ENCODE measurements around the gene GP1BB. TPM values are rescaled to one million over a fixed set of nuclear protein-coding genes. Genes with fewer than 3 reads are reported as not detected.

GP1BB gene
- total and polyA plus RNA-seq, 9 donors = 7.9 to 25.2 (median 12.7) TPM

GRCh38 chr22:19680287-19680881 is 43.0 kb upstream of the GP1BB start:
- no peak for DNase-seq
- peak overlapping the region; percentile 73 for H3K27ac ChIP-seq (ENCODE audit: low read length)
- H3K9me3 ChIP-seq (replicated peaks; ENCODE audit: control insufficient read depth, low read depth, low read length) = no peaks in the 10 kb centered on the region
- H3K27me3 ChIP-seq (ENCODE audit: control insufficient read depth, insufficient read depth, low read length) = no peaks in the 10 kb centered on the region
- no peaks in the 10 kb centered on the region for H3K36me3 ChIP-seq (ENCODE audit: control insufficient read depth, insufficient read depth, low read length)
- H3K4me1 ChIP-seq (ENCODE audit: control insufficient read depth, insufficient read depth, low read length) = peaks cover 25% of the 10 kb centered on the region
- WGBS (ENCODE audit: insufficient coverage) = 96% methylated on average over 4 of the region's 16 CpGs
- H3K4me3 ChIP-seq (ENCODE audit: low read length) = no peak overlapping the region

DNA sequence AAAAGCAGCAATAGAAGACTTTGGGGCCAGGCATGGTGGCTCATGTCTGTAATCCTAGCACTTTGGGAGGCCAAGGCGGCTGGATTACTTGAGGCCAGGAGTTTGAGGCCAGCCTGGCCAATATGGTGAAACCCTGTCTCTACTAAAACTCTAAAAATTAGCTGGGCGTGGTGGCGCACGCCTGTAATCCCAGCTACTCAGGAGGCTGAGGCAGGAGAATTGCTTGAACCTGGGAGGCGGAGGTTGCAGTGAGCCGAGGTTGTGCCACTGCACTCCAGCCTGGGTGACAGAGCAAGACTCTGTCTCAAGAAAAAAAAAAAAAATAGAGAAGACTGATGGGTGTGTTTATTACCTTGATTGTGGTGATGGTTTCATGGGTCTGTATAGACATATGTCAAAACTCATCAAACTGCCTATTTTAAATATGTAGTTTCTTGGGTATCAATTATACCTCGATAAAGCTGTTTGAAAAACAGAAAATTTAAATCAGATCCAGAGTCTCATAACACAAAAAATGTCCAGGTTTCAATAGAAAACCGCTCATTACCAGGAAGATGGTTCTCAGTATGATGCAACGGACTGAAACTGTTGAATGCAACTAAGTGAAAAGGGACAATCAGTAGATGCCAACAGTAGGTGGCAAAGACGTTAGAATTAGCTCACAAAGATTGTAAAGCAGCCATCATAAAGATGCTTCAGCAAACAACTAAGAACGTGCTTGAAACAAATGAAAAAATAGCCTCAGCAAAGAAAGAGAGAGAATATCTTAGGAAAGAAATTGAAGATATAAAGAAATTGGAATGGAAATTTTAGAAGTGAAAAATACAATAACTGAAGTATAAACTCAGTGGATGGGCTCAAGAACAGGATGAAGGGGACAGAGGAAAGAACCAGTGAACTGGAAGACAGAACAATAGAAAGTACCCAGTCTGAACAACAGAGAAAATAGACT is 42.2 kb upstream of the GP1BB start:
- Histone ChIP-seq H3K4me1 (ENCODE audit: control insufficient read depth, insufficient read depth, low read length) (peaks cover 25% of the 10 kb centered on the region), H3K27me3 (ENCODE audit: control insufficient read depth, insufficient read depth, low read length) (no peaks in the 10 kb centered on the region), H3K27ac (ENCODE audit: low read length) (no peak overlapping the region), H3K9me3 (replicated peaks; ENCODE audit: control insufficient read depth, low read depth, low read length) (no peaks in the 10 kb centered on the region), H3K4me3 (ENCODE audit: low read length) (no peak overlapping the region), H3K36me3 (ENCODE audit: control insufficient read depth, insufficient read depth, low read length) (no peaks in the 10 kb centered on the region)
- DNase-seq = no peak
- 100% methylated on average over 5 of the region's 11 CpGs for WGBS (ENCODE audit: insufficient coverage)

GRCh38 chr22:19681863-19682245 is 41.5 kb upstream of the GP1BB start:
- Histone ChIP-seq H3K27ac (ENCODE audit: low read length) (no peak overlapping the region), H3K36me3 (ENCODE audit: control insufficient read depth, insufficient read depth, low read length) (no peaks in the 10 kb centered on the region), H3K4me3 (ENCODE audit: low read length) (no peak overlapping the region), H3K27me3 (ENCODE audit: control insufficient read depth, insufficient read depth, low read length) (no peaks in the 10 kb centered on the region), H3K4me1 (ENCODE audit: control insufficient read depth, insufficient read depth, low read length) (peaks cover 25% of the 10 kb centered on the region), H3K9me3 (replicated peaks; ENCODE audit: control insufficient read depth, low read depth, low read length) (no peaks in the 10 kb centered on the region)
- WGBS (ENCODE audit: insufficient coverage) = no CpG with 5 or more reads among the region's 6 CpGs
- DNase-seq = no peak

GRCh38 chr22:19686946-19687345 is 36.4 kb upstream of the GP1BB start:
- no peak overlapping the region for H3K4me3 ChIP-seq (ENCODE audit: low read length)
- H3K27me3 ChIP-seq (ENCODE audit: control insufficient read depth, insufficient read depth, low read length) = peaks cover 6% of the 10 kb centered on the region
- H3K9me3 ChIP-seq (replicated peaks; ENCODE audit: control insufficient read depth, low read depth, low read length) = no peaks in the 10 kb centered on the region
- H3K4me1 ChIP-seq (ENCODE audit: control insufficient read depth, insufficient read depth, low read length) = peaks cover 17% of the 10 kb centered on the region
- WGBS (ENCODE audit: insufficient coverage) = 94% methylated on average over 3 of the region's 7 CpGs
- no peaks in the 10 kb centered on the region for H3K36me3 ChIP-seq (ENCODE audit: control insufficient read depth, insufficient read depth, low read length)
- no peak for DNase-seq
- H3K27ac ChIP-seq (ENCODE audit: low read length) = no peak overlapping the region

GRCh38 chr22:19687561-19688300 is 35.6 kb upstream of the GP1BB start:
- H3K4me1 ChIP-seq (ENCODE audit: control insufficient read depth, insufficient read depth, low read length) = peaks cover 20% of the 10 kb centered on the region
- DNase-seq = no peak
- H3K36me3 ChIP-seq (ENCODE audit: control insufficient read depth, insufficient read depth, low read length) = no peaks in the 10 kb centered on the region
- WGBS (ENCODE audit: insufficient coverage) = 48% methylated on average over 19 of the region's 22 CpGs
- peaks cover 6% of the 10 kb centered on the region for H3K27me3 ChIP-seq (ENCODE audit: control insufficient read depth, insufficient read depth, low read length)
- H3K27ac ChIP-seq (ENCODE audit: low read length) = no peak overlapping the region
- H3K4me3 ChIP-seq (ENCODE audit: low read length) = no peak overlapping the region
- no peaks in the 10 kb centered on the region for H3K9me3 ChIP-seq (replicated peaks; ENCODE audit: control insufficient read depth, low read depth, low read length)

- 58% methylated on average over 17 of the region's 21 CpGs for WGBS (ENCODE audit: insufficient coverage)
- Histone ChIP-seq H3K4me1 (ENCODE audit: control insufficient read depth, insufficient read depth, low read length) (peaks cover 20% of the 10 kb centered on the region), H3K9me3 (replicated peaks; ENCODE audit: control insufficient read depth, low read depth, low read length) (no peaks in the 10 kb centered on the region), H3K4me3 (ENCODE audit: low read length) (no peak overlapping the region), H3K36me3 (ENCODE audit: control insufficient read depth, insufficient read depth, low read length) (no peaks in the 10 kb centered on the region), H3K27me3 (ENCODE audit: control insufficient read depth, insufficient read depth, low read length) (peaks cover 6% of the 10 kb centered on the region), H3K27ac (ENCODE audit: low read length) (no peak overlapping the region)
- no peak for DNase-seq
These were observed 34.7 kb upstream of the GP1BB start for GRCh38 chr22:19688301-19689290.

DNA sequence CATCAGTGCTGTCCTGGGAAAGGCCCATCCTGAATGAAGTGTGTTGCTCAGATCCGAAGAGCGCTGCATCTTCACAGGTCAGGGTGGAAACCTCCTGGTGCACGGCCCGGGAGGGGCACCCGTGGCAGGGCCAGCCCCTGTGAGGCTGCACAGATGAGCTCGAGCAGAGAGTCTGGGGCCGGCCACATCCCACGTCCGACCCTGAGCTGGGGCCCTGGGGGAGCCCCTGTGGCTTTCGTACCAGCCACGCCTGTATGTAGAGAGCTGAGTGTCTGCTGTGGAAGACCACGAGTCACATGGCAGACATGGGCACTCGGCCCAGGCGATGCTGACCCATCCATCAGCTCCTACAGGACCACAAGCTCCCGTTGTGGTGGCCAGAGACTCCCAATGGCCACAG is 33.9 kb upstream of the GP1BB start:
- no peaks in the 10 kb centered on the region for H3K36me3 ChIP-seq (ENCODE audit: control insufficient read depth, insufficient read depth, low read length)
- H3K27me3 ChIP-seq (ENCODE audit: control insufficient read depth, insufficient read depth, low read length) = peaks cover 6% of the 10 kb centered on the region
- H3K27ac ChIP-seq (ENCODE audit: low read length) = no peak overlapping the region
- H3K4me3 ChIP-seq (ENCODE audit: low read length) = no peak overlapping the region
- 75% methylated on average over 9 of the region's 15 CpGs for WGBS (ENCODE audit: insufficient coverage)
- DNase-seq = no peak
- peaks cover 20% of the 10 kb centered on the region for H3K4me1 ChIP-seq (ENCODE audit: control insufficient read depth, insufficient read depth, low read length)
- no peaks in the 10 kb centered on the region for H3K9me3 ChIP-seq (replicated peaks; ENCODE audit: control insufficient read depth, low read depth, low read length)

GRCh38 chr22:19691007-19691720 is 32.2 kb upstream of the GP1BB start:
- H3K27me3 ChIP-seq (ENCODE audit: control insufficient read depth, insufficient read depth, low read length) = peaks cover 6% of the 10 kb centered on the region
- no peaks in the 10 kb centered on the region for H3K36me3 ChIP-seq (ENCODE audit: control insufficient read depth, insufficient read depth, low read length)
- H3K4me3 ChIP-seq (ENCODE audit: low read length) = peak overlapping the region; percentile 16
- H3K9me3 ChIP-seq (replicated peaks; ENCODE audit: control insufficient read depth, low read depth, low read length) = no peaks in the 10 kb centered on the region
- peaks cover 20% of the 10 kb centered on the region for H3K4me1 ChIP-seq (ENCODE audit: control insufficient read depth, insufficient read depth, low read length)
- 66% methylated on average over 3 of the region's 9 CpGs for WGBS (ENCODE audit: insufficient coverage)
- H3K27ac ChIP-seq (ENCODE audit: low read length) = peak overlapping the region; percentile 21
- DNase-seq = no peak

GRCh38 chr22:19691721-19692341 is 31.5 kb upstream of the GP1BB start:
- H3K9me3 ChIP-seq (replicated peaks; ENCODE audit: control insufficient read depth, low read depth, low read length) = no peaks in the 10 kb centered on the region
- H3K27me3 ChIP-seq (ENCODE audit: control insufficient read depth, insufficient read depth, low read length) = peaks cover 6% of the 10 kb centered on the region
- peak overlapping the region; percentile 21 for H3K27ac ChIP-seq (ENCODE audit: low read length)
- peak; percentile 80 for DNase-seq
- WGBS (ENCODE audit: insufficient coverage) = 2% methylated on average over 9 of the region's 19 CpGs
- peak overlapping the region; percentile 16 for H3K4me3 ChIP-seq (ENCODE audit: low read length)
- no peaks in the 10 kb centered on the region for H3K36me3 ChIP-seq (ENCODE audit: control insufficient read depth, insufficient read depth, low read length)
- peaks cover 20% of the 10 kb centered on the region for H3K4me1 ChIP-seq (ENCODE audit: control insufficient read depth, insufficient read depth, low read length)

All from muscle of leg (tissue), 11 donors.